GM12864 (cell line): ENCODE measurements around the gene IFITM5.
"Not testable (repeated sequence)": the region's sequence is repeated elsewhere in the genome, so short reads cannot be mapped to it uniquely, and the experiment has no call there.

Experiments
- DNase-seq: peaks from one replicate; pipeline ENCODE4 v3.0.0-alpha.2; 2011; ENCODE audit warnings: low read depth
- H3K4me3 ChIP-seq: 2 replicates; pipeline ENCODE4 v1.5.1; 2011; ENCODE audit warnings: mild to moderate bottlenecking, low read depth, low read length, control low read depth
- CTCF ChIP-seq: IDR thresholded peaks from 2 replicates; pipeline ENCODE4 v1.5.1; 2011; ENCODE audit warnings: low read depth, mild to moderate bottlenecking, moderate library complexity, low read length, control low read depth, inconsistent platforms; ENCODE audit errors: missing control alignments

Gene IFITM5

DNA sequence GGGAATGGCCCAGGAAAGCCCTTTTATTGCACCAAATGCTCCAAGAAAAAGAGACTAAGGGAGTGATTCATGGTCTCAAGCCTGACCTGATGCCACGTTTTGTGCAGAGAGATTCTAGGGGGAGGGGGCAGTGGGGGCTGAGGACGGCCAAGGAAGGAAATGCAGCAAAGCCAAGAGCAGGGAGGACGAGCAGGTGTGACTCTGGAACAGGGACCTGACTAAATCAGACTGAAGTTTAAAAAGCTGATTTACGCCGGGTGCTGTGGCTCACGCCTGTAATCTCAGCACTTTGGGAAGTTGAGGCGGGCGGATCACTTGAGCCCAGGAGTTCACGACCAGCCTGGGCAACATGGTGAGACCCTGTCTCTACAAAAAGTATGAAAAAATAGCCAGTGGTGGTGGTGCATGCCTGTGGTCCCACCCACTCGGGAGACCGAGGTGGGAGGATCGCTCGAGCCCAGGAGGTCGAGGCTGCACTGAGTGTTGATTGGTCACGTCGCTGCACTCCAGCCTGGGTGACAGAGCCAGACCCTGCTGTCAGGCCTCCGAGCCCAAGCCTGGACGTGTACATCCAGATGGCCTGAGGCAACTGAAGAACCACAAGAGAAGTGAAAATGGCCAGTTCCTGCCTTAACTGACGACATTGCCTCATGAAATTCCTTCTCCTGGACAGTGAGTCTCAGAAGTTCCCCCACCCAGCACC, 32.2 kb upstream of the IFITM5 start:
- DNase-seq = no peak
- H3K4me3 ChIP-seq = no peak overlapping the region
- TF ChIP-seq CTCF = no peak

DNA sequence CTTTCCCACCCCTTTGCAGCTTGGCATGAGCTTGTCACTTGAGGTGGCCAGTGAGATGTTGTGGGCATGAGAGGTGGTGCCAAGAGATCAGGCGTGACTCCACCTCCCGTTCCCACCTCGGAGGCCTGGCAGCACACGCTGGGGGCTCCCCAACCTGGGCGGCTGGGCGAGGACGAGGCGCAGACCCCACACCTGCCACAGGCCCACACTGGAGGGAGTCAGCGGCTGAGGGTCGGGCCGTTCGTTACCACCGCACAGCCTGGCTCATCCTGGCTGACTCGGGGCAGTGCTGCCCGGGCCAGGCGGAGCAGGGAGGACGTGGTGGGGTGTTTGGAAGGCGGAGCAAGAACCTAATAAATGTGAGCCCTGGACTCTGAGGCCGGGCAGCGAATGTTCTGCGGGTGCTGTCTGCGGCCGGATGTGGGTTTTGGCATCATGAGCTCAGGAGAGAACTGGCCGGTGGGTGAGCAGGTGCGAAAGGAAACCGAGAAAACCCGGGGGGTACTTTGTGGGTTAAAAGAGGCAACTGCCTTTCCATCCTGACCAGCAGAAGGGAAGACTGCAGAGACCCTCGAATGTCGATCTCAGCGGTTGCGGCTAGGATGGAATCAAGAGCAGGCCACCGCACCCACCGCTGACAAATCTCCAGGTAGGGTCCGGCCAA, 31.5 kb upstream of the IFITM5 start:
- no peak for TF ChIP-seq CTCF
- H3K4me3 ChIP-seq = no peak overlapping the region
- no peak for DNase-seq

DNA sequence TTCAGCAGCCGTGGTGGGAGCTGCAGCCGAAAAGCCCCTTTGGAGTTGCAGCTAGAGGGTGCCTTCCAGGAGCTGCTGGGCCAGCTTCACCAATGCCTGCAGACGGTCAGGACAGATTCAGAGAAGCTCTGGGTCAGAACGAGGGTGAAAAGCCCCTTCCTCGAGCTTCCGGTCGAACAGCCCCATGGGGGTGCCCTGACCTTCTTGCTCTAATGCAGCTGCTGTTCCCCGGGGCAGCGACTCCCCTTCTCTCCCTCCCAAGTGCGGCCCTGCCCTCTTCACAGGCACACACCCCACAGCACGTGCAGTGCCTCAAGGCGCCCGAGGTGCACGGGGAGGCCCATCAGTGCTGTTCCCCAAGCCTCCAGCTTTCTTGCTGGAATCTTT, 31.0 kb upstream of the IFITM5 start:
- no peak for DNase-seq
- no peak for TF ChIP-seq CTCF
- no peak overlapping the region for H3K4me3 ChIP-seq

DNA sequence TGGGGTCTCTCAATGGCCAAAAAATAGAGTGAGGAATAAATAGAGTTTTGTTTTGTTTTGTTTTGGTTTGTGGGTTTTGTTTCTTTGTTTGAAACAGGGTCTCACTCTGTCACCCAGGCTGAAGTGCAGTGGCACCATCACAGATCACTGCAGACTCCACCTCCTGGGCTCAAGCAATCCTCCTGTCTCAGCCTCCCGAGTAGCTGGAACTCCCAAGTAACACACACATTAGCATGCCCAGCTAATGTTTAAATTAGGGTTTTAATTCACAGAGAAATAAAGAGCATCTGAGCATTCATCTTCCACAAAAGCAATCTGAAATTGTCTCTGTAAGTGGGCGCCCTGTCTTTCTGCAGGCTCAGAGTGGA, 30.5 kb upstream of the IFITM5 start:
- no peak overlapping the region for H3K4me3 ChIP-seq
- no peak for TF ChIP-seq CTCF
- no peak for DNase-seq

GRCh38 chr11:328516-329100, 29.3 kb upstream of the IFITM5 start:
- not testable (repeated sequence) for DNase-seq, H3K4me3 ChIP-seq

DNA sequence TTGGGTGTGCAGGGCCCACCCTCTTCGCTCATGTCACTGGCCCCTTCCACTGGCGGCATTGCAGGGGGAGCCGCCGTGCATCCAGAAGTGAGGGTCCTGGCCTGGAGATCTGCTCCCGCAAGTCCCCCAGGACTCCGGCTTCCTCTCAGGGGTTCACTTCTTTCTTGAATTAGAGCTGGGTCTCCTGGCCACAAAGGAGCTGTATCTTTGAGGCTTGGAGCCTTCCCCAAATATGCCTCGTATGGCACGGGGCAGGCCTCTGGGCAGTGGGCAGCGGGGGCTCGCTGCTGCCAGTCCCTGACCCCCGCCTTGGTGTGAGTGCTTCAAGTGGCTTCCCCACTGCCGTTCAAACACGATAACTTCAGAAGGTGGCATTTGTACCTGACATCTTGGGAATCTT, 28.7 kb upstream of the IFITM5 start:
- no peak for TF ChIP-seq CTCF
- H3K4me3 ChIP-seq = no peak overlapping the region
- DNase-seq = no peak

GRCh38 chr11:327581-327923, 28.2 kb upstream of the IFITM5 start:
- DNase-seq = no peak
- TF ChIP-seq CTCF = no peak
- H3K4me3 ChIP-seq = no peak overlapping the region
